WTC11 (cell line): Measurements from ENCODE around the gene TRPC4AP.

Source experiments
- CREM ChIP-seq: sonication (generic); formaldehyde crosslinking; IDR thresholded peaks from 2 replicates; pipeline ENCODE4 v1.8.1; 2022; ENCODE audit warnings: mild to moderate bottlenecking, missing genetic modification reagents, moderate library complexity
- SP1 ChIP-seq: sonication (generic); formaldehyde crosslinking; conservative IDR thresholded peaks from 2 replicates; pipeline ENCODE4 v1.8.1; 2022; ENCODE audit warnings: missing genetic modification reagents
- ZNF121 ChIP-seq: sonication (generic); formaldehyde crosslinking; IDR thresholded peaks from 2 replicates; pipeline ENCODE4 v1.8.0; 2023; ENCODE audit warnings: missing genetic modification reagents
- TF ChIP-seq, protein P1 (sequence below): sonication (generic); formaldehyde crosslinking; IDR thresholded peaks from 2 replicates; pipeline ENCODE4 v1.8.0; 2022; ENCODE audit warnings: mild to moderate bottlenecking, missing genetic modification reagents
- TF ChIP-seq, protein P2 (sequence below): fragments of 200-600 bp; IDR thresholded peaks from 2 replicates; pipeline ENCODE4 v1.8.0; 2022; ENCODE audit warnings: antibody characterized with exemption
- TF ChIP-seq, protein P3 (sequence below): sonication (generic); formaldehyde crosslinking; IDR thresholded peaks from 2 replicates; pipeline ENCODE4 v1.8.1; 2023; ENCODE audit warnings: mild to moderate bottlenecking, moderate library complexity, missing genetic modification reagents
- TF ChIP-seq, protein P4 (sequence below): sonication (generic); formaldehyde crosslinking; IDR thresholded peaks from 2 replicates; pipeline ENCODE4 v1.8.0; 2022; ENCODE audit warnings: missing genetic modification reagents
- TF ChIP-seq, protein P5 (sequence below): sonication (generic); formaldehyde crosslinking; IDR thresholded peaks from 2 replicates; pipeline ENCODE4 v1.8.1; 2022; ENCODE audit warnings: missing genetic modification reagents, borderline replicate concordance
- TF ChIP-seq, protein P6 (sequence below): sonication (generic); formaldehyde crosslinking; IDR thresholded peaks from 2 replicates; pipeline ENCODE4 v1.8.1; 2023; ENCODE audit warnings: mild to moderate bottlenecking, missing genetic modification reagents

DNA sequence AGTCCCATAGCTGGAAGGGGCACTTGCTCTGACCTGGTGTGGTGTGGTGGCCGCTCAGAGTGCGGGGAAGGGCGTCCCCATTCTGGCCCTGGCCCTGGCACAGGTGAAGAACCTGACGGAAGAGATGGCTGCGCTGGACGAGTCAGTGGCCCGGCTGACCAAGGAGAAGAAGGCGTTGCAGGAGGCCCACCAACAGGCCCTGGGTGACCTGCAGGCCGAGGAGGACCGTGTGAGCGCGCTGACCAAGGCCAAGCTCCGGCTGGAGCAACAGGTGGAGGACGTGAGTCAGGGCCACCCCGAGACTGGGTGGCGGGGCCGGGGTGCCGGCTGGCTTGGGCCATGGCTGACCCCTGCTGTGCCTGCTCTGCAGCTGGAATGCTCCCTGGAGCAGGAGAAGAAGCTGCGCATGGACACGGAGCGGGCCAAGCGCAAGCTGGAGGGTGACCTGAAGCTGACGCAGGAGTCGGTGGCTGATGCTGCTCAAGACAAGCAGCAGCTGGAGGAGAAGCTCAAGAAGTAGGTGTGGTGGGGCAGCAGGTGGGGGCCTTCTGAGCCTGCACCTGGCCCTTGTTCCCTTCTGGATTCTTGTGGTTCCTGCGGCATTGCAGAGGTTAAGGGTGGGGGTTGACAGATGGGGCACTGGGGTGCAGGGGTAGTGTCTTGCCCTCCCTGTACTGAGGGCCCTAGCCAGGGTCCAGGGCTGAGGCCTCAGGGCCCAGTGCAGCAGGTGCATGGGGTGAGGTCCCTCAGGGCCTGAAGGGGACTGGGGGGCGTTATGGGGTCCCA, 96.2 kb downstream of the TRPC4AP start:
- TF ChIP-seq, protein P1, sequence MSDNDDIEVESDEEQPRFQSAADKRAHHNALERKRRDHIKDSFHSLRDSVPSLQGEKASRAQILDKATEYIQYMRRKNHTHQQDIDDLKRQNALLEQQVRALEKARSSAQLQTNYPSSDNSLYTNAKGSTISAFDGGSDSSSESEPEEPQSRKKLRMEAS (CRISPR knock-in tag) = no peak
- TF ChIP-seq, protein P2, sequence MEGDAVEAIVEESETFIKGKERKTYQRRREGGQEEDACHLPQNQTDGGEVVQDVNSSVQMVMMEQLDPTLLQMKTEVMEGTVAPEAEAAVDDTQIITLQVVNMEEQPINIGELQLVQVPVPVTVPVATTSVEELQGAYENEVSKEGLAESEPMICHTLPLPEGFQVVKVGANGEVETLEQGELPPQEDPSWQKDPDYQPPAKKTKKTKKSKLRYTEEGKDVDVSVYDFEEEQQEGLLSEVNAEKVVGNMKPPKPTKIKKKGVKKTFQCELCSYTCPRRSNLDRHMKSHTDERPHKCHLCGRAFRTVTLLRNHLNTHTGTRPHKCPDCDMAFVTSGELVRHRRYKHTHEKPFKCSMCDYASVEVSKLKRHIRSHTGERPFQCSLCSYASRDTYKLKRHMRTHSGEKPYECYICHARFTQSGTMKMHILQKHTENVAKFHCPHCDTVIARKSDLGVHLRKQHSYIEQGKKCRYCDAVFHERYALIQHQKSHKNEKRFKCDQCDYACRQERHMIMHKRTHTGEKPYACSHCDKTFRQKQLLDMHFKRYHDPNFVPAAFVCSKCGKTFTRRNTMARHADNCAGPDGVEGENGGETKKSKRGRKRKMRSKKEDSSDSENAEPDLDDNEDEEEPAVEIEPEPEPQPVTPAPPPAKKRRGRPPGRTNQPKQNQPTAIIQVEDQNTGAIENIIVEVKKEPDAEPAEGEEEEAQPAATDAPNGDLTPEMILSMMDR = no peak
- no peak for TF ChIP-seq CREM
- TF ChIP-seq SP1 (CRISPR knock-in tag) = no peak
- TF ChIP-seq ZNF121 (CRISPR knock-in tag) = no peak
- TF ChIP-seq, protein P3, sequence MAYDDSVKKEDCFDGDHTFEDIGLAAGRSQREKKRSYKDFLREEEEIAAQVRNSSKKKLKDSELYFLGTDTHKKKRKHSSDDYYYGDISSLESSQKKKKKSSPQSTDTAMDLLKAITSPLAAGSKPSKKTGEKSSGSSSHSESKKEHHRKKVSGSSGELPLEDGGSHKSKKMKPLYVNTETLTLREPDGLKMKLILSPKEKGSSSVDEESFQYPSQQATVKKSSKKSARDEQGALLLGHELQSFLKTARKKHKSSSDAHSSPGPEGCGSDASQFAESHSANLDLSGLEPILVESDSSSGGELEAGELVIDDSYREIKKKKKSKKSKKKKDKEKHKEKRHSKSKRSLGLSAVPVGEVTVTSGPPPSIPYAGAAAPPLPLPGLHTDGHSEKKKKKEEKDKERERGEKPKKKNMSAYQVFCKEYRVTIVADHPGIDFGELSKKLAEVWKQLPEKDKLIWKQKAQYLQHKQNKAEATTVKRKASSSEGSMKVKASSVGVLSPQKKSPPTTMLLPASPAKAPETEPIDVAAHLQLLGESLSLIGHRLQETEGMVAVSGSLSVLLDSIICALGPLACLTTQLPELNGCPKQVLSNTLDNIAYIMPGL (CRISPR knock-in tag) = no peak
- TF ChIP-seq, protein P4, sequence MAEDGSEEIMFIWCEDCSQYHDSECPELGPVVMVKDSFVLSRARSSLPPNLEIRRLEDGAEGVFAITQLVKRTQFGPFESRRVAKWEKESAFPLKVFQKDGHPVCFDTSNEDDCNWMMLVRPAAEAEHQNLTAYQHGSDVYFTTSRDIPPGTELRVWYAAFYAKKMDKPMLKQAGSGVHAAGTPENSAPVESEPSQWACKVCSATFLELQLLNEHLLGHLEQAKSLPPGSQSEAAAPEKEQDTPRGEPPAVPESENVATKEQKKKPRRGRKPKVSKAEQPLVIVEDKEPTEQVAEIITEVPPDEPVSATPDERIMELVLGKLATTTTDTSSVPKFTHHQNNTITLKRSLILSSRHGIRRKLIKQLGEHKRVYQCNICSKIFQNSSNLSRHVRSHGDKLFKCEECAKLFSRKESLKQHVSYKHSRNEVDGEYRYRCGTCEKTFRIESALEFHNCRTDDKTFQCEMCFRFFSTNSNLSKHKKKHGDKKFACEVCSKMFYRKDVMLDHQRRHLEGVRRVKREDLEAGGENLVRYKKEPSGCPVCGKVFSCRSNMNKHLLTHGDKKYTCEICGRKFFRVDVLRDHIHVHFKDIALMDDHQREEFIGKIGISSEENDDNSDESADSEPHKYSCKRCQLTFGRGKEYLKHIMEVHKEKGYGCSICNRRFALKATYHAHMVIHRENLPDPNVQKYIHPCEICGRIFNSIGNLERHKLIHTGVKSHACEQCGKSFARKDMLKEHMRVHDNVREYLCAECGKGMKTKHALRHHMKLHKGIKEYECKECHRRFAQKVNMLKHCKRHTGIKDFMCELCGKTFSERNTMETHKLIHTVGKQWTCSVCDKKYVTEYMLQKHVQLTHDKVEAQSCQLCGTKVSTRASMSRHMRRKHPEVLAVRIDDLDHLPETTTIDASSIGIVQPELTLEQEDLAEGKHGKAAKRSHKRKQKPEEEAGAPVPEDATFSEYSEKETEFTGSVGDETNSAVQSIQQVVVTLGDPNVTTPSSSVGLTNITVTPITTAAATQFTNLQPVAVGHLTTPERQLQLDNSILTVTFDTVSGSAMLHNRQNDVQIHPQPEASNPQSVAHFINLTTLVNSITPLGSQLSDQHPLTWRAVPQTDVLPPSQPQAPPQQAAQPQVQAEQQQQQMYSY (CRISPR knock-in tag) = no peak
- TF ChIP-seq, protein P5, sequence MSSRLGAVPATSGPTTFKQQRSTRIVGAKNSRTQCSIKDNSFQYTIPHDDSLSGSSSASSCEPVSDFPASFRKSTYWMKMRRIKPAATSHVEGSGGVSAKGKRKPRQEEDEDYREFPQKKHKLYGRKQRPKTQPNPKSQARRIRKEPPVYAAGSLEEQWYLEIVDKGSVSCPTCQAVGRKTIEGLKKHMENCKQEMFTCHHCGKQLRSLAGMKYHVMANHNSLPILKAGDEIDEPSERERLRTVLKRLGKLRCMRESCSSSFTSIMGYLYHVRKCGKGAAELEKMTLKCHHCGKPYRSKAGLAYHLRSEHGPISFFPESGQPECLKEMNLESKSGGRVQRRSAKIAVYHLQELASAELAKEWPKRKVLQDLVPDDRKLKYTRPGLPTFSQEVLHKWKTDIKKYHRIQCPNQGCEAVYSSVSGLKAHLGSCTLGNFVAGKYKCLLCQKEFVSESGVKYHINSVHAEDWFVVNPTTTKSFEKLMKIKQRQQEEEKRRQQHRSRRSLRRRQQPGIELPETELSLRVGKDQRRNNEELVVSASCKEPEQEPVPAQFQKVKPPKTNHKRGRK (CRISPR knock-in tag) = no peak
- TF ChIP-seq, protein P6, sequence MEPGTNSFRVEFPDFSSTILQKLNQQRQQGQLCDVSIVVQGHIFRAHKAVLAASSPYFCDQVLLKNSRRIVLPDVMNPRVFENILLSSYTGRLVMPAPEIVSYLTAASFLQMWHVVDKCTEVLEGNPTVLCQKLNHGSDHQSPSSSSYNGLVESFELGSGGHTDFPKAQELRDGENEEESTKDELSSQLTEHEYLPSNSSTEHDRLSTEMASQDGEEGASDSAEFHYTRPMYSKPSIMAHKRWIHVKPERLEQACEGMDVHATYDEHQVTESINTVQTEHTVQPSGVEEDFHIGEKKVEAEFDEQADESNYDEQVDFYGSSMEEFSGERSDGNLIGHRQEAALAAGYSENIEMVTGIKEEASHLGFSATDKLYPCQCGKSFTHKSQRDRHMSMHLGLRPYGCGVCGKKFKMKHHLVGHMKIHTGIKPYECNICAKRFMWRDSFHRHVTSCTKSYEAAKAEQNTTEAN (CRISPR knock-in tag) = no peak
